IPS-18c (cell line): Measurements from ENCODE around the gene FAM24B.
A peak's percentile ranks its signal among the peaks of the same experiment; 100 is the strongest.
"Not testable (repeated sequence)": the region's sequence is repeated elsewhere in the genome, so short reads cannot be mapped to it uniquely, and the experiment has no call there.

ENCODE experiments used
- H3K4me3 ChIP-seq: 2 replicates; pipeline ENCODE4 v1.7.0; 2013; ENCODE audit warnings: low read depth, mild to moderate bottlenecking, low read length, moderate library complexity; ENCODE audit not compliant: insufficient read depth
- H3K9me3 ChIP-seq: one replicate; pipeline ENCODE4 v1.6.1; 2013; ENCODE audit warnings: mild to moderate bottlenecking, low read length, moderate library complexity; ENCODE audit not compliant: control insufficient read depth, insufficient read depth

Gene FAM24B, protein sequence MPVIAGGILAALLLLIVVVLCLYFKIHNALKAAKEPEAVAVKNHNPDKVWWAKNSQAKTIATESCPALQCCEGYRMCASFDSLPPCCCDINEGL

GRCh38 chr10:122879339-122880273 is at the start of gene FAM24B:
FAM24B (minus strand) TSS chr10:122879581; CDS start chr10:122850515, 29,066 bp downstream.
- H3K4me3 ChIP-seq: peak within 1 kb of the TSS; percentile 43
- H3K9me3 ChIP-seq: no peaks in the 10 kb centered on the region

GRCh38 chr10:122915700-122916099 is 36.3 kb upstream of the FAM24B start:
- Histone ChIP-seq H3K9me3 (no peaks in the 10 kb centered on the region), H3K4me3 (no peak overlapping the region)

DNA sequence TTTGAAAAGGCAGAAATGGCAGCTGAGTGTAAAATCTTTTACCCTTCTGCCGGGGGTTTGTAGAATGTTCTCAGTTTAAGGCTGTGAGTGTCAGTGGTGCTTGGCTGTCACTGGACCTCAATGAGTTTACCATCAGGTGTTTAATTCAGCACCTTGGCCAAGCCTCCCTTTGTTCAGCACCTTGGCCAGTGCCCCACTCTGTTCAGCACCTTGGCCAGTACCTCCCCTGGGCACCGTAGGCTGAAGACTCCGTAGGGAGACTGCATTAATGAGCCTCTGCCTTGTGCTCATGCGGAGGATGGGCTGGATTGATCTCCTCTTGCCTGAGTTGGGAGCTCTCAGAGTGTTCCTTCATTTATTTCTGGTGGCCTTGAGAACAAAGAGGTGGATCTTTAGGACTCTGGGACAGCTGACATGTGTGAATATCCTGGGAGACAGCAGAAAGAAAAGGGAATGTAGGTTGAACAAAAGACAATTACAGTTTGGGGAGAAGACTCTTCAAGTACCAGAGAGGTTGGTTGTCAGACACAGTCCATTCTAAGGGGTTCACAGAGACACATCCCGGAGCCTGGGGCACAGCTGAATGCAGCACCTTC is 32.6 kb upstream of the FAM24B start:
- Histone ChIP-seq H3K4me3 (no peak overlapping the region), H3K9me3 (no peaks in the 10 kb centered on the region)

- Histone ChIP-seq H3K9me3 (no peaks in the 10 kb centered on the region), H3K4me3 (no peak within 1 kb of the TSS)
Measured at GRCh38 chr10:122910310-122910709, 30.9 kb upstream of the FAM24B start, which contains the start of gene FAM24A. FAM24A (plus strand) TSS chr10:122910610; CDS start chr10:122911635, 1,025 bp downstream.

DNA sequence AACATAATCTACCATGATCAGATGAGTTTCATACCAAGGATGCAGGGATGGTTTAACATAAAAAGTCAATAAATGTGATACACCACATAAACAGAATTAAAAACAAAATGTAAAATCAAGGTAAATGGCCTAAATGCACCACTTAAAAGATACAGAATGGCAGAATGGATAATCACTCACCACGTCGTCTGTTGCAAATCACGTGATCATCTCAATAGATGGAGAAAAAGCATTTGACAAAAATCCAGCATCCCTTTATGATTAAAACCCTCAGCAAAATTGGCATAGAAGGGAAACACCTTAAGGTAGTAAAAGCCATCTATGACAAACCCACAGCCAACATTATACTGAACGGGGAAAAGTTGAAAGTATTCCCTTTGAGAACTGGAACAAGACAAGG is 24.5 kb upstream of the FAM24B start:
- not testable (repeated sequence) for H3K4me3 ChIP-seq, H3K9me3 ChIP-seq

- no peak overlapping the region for H3K4me3 ChIP-seq
- no peaks in the 10 kb centered on the region for H3K9me3 ChIP-seq
Measured at GRCh38 chr10:122894261-122894944, 15.0 kb upstream of the FAM24B start.

GRCh38 chr10:122884166-122884565 is 4.8 kb upstream of the FAM24B start:
- no peaks in the 10 kb centered on the region for H3K9me3 ChIP-seq
- no peak overlapping the region for H3K4me3 ChIP-seq

- Histone ChIP-seq H3K9me3 (no peaks in the 10 kb centered on the region), H3K4me3 (no peak overlapping the region)
Measured at GRCh38 chr10:122882766-122883165, 3.4 kb upstream of the FAM24B start.

GRCh38 chr10:122878799-122879338 is 512 bp downstream of the FAM24B start:
- no peaks in the 10 kb centered on the region for H3K9me3 ChIP-seq
- peak overlapping the region; percentile 43; the same call in 1 of the 2 replicates for H3K4me3 ChIP-seq

GRCh38 chr10:122877264-122877663 is 2.1 kb downstream of the FAM24B start:
- Histone ChIP-seq H3K9me3 (peaks cover 2% of the 10 kb centered on the region), H3K4me3 (no peak overlapping the region)

GRCh38 chr10:122876467-122876855 is 2.9 kb downstream of the FAM24B start:
- Histone ChIP-seq H3K9me3 (peaks cover 2% of the 10 kb centered on the region), H3K4me3 (no peak overlapping the region)

- H3K4me3 ChIP-seq: no peak overlapping the region
- peaks cover 2% of the 10 kb centered on the region for H3K9me3 ChIP-seq
Measured at GRCh38 chr10:122875843-122876466, 3.4 kb downstream of the FAM24B start.

GRCh38 chr10:122871947-122872346 is 7.4 kb downstream of the FAM24B start:
- H3K4me3 ChIP-seq, H3K9me3 ChIP-seq: not testable (repeated sequence)

DNA sequence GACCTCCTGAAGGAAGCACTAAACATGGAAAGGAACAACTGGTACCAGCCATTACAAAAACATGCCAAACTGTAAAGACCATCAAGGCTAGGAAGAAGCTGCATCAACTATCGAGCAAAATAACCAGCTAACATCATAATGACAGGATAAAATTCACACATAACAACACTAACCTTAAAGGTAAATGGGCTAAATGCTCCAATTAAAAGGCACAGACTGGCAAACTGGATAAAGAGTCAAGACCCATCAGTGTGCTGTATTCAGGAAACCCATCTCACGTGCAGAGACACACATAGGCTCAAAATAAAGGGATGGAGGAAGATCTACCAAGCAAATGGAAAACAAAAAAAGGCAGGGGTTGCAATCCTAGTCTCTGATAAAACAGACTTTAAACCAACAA is 10.6 kb downstream of the FAM24B start:
- H3K9me3 ChIP-seq: peaks cover 11% of the 10 kb centered on the region
- not testable (repeated sequence) for H3K4me3 ChIP-seq

- not testable (repeated sequence) for H3K4me3 ChIP-seq, H3K9me3 ChIP-seq
Measured at GRCh38 chr10:122866757-122867482, 12.5 kb downstream of the FAM24B start.

DNA sequence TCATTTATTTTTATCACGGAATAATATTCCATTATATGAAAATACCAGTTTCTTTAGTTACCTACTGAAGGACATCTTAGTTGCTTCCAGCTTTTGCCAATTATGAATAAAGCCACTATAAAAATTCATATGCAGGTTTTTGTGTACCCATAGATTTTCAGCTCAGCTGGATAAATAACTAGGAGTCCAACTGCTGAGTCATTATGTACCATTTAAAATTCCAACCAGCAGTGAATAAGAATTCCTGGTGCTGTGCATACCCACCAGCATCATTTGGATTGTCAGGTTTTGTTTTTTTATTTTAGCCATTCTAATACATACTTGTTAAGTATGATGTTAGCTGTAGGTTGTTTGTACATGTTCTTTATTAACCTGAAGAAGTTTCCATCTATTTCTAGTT is 14.5 kb downstream of the FAM24B start:
- no peak overlapping the region for H3K4me3 ChIP-seq
- peaks cover 8% of the 10 kb centered on the region for H3K9me3 ChIP-seq
